HCT116 (cell line): Measurements from ENCODE around the gene TEX9. TPM values are rescaled to one million over a fixed set of nuclear protein-coding genes. Genes with fewer than 3 reads are reported as not detected.
"Not testable (repeated sequence)": the region's sequence is repeated elsewhere in the genome, so short reads cannot be mapped to it uniquely, and the experiment has no call there.

Experiments used
- ATAC-seq: fragments of 200-7000 bp; cut with Tn5 transposase; 2 replicates; pipeline ENCODE4 v1.9.1; 2020; ENCODE audit warnings: mild to moderate bottlenecking, moderate library complexity
- BruUV-seq: library from RNA; stranded (reverse); fragments of 400-500 nt; replicated peaks from 2 replicates; lab custom pipeline; 2021; lab: Mats Ljungman, UMichigan
- CTCF ChIA-PET: fragments of 300-600 bp; sonication (Branson Sonifier 250); formaldehyde crosslinking; loops from one replicate; lab custom pipeline; 2021; ENCODE audit warnings: antibody characterized with exemption; lab: Charles Lee
- POLR2A ChIA-PET: fragments of 300-600, 350-600 bp; sonication (Branson Sonifier 250); formaldehyde crosslinking; loops from one replicate; lab custom pipeline; 2021; ENCODE audit warnings: antibody characterized with exemption; lab: Charles Lee
- RAD21 ChIA-PET, 2 experiments: fragments of 300-600 bp; sonication (Branson Sonifier 250); formaldehyde crosslinking; loops; one replicate each; lab custom pipeline; 2023; ENCODE audit warnings: low total read pairs in 2 of 2; ENCODE audit not compliant: uncharacterized antibody in 2 of 2, unreplicated experiment in 2 of 2, low non-redundant PET in 1 of 2; lab: Charles Lee
- DNase-seq: peaks from one replicate; pipeline ENCODE4 v3.0.0-alpha.2; 2010; ENCODE audit warnings: low read depth, low spot score
- H2AFZ ChIP-seq: fragments of 200-600 bp; shearing (Covaris generic), sonication (generic); 2 replicates; pipeline ENCODE4 v1.6.1; 2017; ENCODE audit warnings: low read depth, mixed run types, mixed read lengths, antibody characterized with exemption, low read length; ENCODE audit not compliant: poor library complexity, severe bottlenecking
- H3K27ac ChIP-seq: 2 replicates; pipeline ENCODE4 v1.5.1; 2012; ENCODE audit warnings: low read depth, low read length
- H3K27me3 ChIP-seq: fragments of 200-600 bp; sonication (generic); 2 replicates; pipeline ENCODE4 v1.6.1; 2016; ENCODE audit warnings: mixed run types, low read length, mixed read lengths; ENCODE audit not compliant: insufficient read depth
- H3K36me3 ChIP-seq, 2 experiments: fragments of 200-500 bp in 1 of 2; fragments of 200-600 bp in 1 of 2; sonication (Bioruptor generic) in 1 of 2; sonication (generic) in 1 of 2; 2 replicates each; pipeline versions ENCODE4 v1.5.1 to v1.6.1; 2014 to 2016; ENCODE audit warnings: low read length in 2 of 2, inconsistent platforms in 1 of 2, mixed read lengths in 1 of 2, mixed run types in 1 of 2; ENCODE audit not compliant: insufficient read depth in 2 of 2, control insufficient read depth in 1 of 2
- H3K4me1 ChIP-seq, 2 experiments: fragments of 200-600 bp in 1 of 2; sonication (generic) in 1 of 2; 2 replicates each; pipeline versions ENCODE4 v1.5.1 to v1.6.1; 2012 to 2017; ENCODE audit warnings: low read length in 2 of 2, inconsistent platforms in 1 of 2, mild to moderate bottlenecking in 1 of 2, mixed read lengths in 1 of 2, mixed run types in 1 of 2, moderate library complexity in 1 of 2; ENCODE audit not compliant: insufficient read depth in 2 of 2, control insufficient read depth in 1 of 2
- H3K4me2 ChIP-seq: fragments of 200-600 bp; sonication (generic); 2 replicates; pipeline ENCODE4 v1.6.1; 2017; ENCODE audit warnings: mixed run types, low read length, mixed read lengths
- H3K4me3 ChIP-seq, 2 experiments: fragments of 200-600 bp in 1 of 2; sonication (generic) in 1 of 2; replicated peaks in 1 of 2; 2 replicates each; pipeline ENCODE4 v1.5.1; 2011 to 2016; ENCODE audit warnings: low read length in 2 of 2, control low read depth in 1 of 2, low read depth in 1 of 2, mild to moderate bottlenecking in 1 of 2, mixed read lengths in 1 of 2, mixed run types in 1 of 2
- H3K79me2 ChIP-seq: fragments of 200-600 bp; sonication (generic); 2 replicates; pipeline ENCODE4 v1.6.1; 2017; ENCODE audit warnings: mild to moderate bottlenecking, mixed run types, low read length, moderate library complexity, mixed read lengths; ENCODE audit not compliant: insufficient read depth
- H3K9ac ChIP-seq: fragments of 200-600 bp; sonication (generic); 2 replicates; pipeline ENCODE4 v1.6.1; 2016; ENCODE audit warnings: low read length, mixed read lengths
- H3K9me2 ChIP-seq: fragments of 200-600 bp; sonication (generic), shearing (Covaris generic); 2 replicates; pipeline ENCODE4 v1.6.1; 2017; ENCODE audit warnings: mixed run types, mild to moderate bottlenecking, moderate library complexity; ENCODE audit not compliant: insufficient read depth
- H3K9me3 ChIP-seq, 2 experiments: fragments of 200-500 bp in 1 of 2; fragments of 200-600 bp in 1 of 2; sonication (Bioruptor generic) in 1 of 2; sonication (generic) in 1 of 2; 2 replicates each; pipeline ENCODE4 v1.6.1; 2014 to 2017; ENCODE audit warnings: low read length in 2 of 2, mixed read lengths in 2 of 2, inconsistent platforms in 1 of 2, low read depth in 1 of 2, mild to moderate bottlenecking in 1 of 2, mixed run types in 1 of 2, moderate library complexity in 1 of 2; ENCODE audit not compliant: control insufficient read depth in 1 of 2, insufficient read depth in 1 of 2
- H4K20me1 ChIP-seq: fragments of 200-600 bp; sonication (generic), shearing (Covaris generic); 2 replicates; pipeline ENCODE4 v1.6.1; 2017; ENCODE audit warnings: mixed run types, mild to moderate bottlenecking, moderate library complexity; ENCODE audit not compliant: insufficient read depth
- CBX3 ChIP-seq: IDR thresholded peaks from 2 replicates; pipeline ENCODE4 v1.6.1; 2012; ENCODE audit warnings: low read depth
- CTCF ChIP-seq, 3 experiments: fragments of 200-600 bp in 1 of 3; sonication (generic) in 1 of 3; IDR thresholded peaks in 2 of 3; conservative IDR thresholded peaks in 1 of 3; 2 replicates each; pipeline ENCODE4 v1.5.1; 2012 to 2017; ENCODE audit warnings: low read depth in 2 of 3, low read length in 2 of 3, antibody characterized with exemption in 1 of 3, borderline replicate concordance in 1 of 3, control low read depth in 1 of 3, mild to moderate bottlenecking in 1 of 3, mixed read lengths in 1 of 3, mixed run types in 1 of 3, moderate library complexity in 1 of 3; ENCODE audit not compliant: insufficient read depth in 1 of 3
- EZH2phosphoT487 ChIP-seq: fragments of 200-600 bp; IDR thresholded peaks from 2 replicates; pipeline ENCODE4 v1.6.1; 2018; ENCODE audit warnings: antibody characterized with exemption, borderline replicate concordance
- FOSL1 ChIP-seq: IDR thresholded peaks from 2 replicates; pipeline ENCODE4 v1.6.1; 2012; ENCODE audit warnings: low read depth
- MAX ChIP-seq: IDR thresholded peaks from 2 replicates; pipeline ENCODE4 v1.6.1; 2012
- POLR2A ChIP-seq: IDR thresholded peaks from 2 replicates; pipeline ENCODE4 v1.7.0; 2011; ENCODE audit warnings: borderline replicate concordance; ENCODE audit not compliant: insufficient read depth, insufficient read length; ENCODE audit errors: extremely low read depth
- POLR2AphosphoS5 ChIP-seq: IDR thresholded peaks from 2 replicates; pipeline ENCODE4 v1.6.1; 2011; ENCODE audit warnings: mild to moderate bottlenecking, low read depth, low read length, moderate library complexity
- RAD21 ChIP-seq: IDR thresholded peaks from 2 replicates; pipeline ENCODE4 v1.6.1; 2012; ENCODE audit warnings: low read depth, mild to moderate bottlenecking
- SIN3A ChIP-seq: IDR thresholded peaks from 2 replicates; pipeline ENCODE4 v1.6.1; 2012; ENCODE audit warnings: low read depth
- SP1 ChIP-seq: IDR thresholded peaks from 2 replicates; pipeline ENCODE4 v1.6.1; 2012; ENCODE audit warnings: low read depth
- TCF7L2 ChIP-seq: IDR thresholded peaks from 2 replicates; pipeline ENCODE4 v1.7.0; 2011; ENCODE audit warnings: borderline replicate concordance, inconsistent platforms; ENCODE audit not compliant: insufficient read depth, insufficient read length; ENCODE audit errors: extremely low read depth
- ZFX ChIP-seq: fragments of 450-650 bp; IDR thresholded peaks from 2 replicates; pipeline ENCODE4 v1.6.1; 2017
- intact Hi-C: fragments of 100-400 bp; cut with micrococcal nuclease; formaldehyde crosslinking; loops from 2 replicates; pipeline ENCODE4 v1.10.0; 2022
- total RNA-seq: library from RNA; stranded (reverse); gene quantifications from one replicate; pipeline ENCODE4 v1.2.1, GENCODE V29; 2021; ENCODE audit not compliant: unreplicated experiment
- TF ChIP-seq, protein P1 (sequence below): IDR thresholded peaks from 2 replicates; pipeline ENCODE4 v1.6.1; 2012; ENCODE audit warnings: low read depth

TEX9 gene
- total RNA-seq, 1 experiment from 2014 or later: 5.2 TPM

DNA sequence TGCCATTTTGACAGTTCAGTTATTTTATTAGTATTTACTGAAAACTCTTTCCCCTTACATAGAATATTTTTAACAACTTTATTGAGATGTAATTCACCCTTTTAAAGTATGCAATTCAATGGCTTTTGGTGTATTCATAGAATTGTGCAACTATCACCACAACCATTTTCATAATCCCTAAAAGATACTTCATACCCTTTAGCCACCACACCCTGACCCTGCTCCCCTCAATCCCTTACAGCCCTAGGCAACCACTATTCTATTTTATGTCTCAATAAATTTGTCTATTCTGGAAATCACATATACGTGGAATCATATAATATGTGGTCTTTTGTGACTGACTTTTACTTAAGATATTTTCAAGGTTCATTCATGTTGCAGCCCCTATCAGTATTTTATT is 29.7 kb downstream of the TEX9 start:
- no peaks in the 10 kb centered on the region for H3K9me3 ChIP-seq
- no peaks in the 10 kb centered on the region for H3K4me1 ChIP-seq
- H3K27me3 ChIP-seq: no peaks in the 10 kb centered on the region
- no peak overlapping the region for H3K4me3 ChIP-seq
- no peak for ATAC-seq
- H3K9me2 ChIP-seq: no peaks in the 10 kb centered on the region
- BruUV-seq: no TSS peak
- no peak overlapping the region for H3K9ac ChIP-seq
- no peak for TF ChIP-seq TCF7L2
- TF ChIP-seq SIN3A: no peak
- TF ChIP-seq POLR2AphosphoS5: no peak
- TF ChIP-seq SP1: no peak
- no peak for TF ChIP-seq FOSL1
- TF ChIP-seq RAD21: no peak
- no peak for TF ChIP-seq MAX
- no peak for TF ChIP-seq EZH2phosphoT487
- TF ChIP-seq ZFX: no peak
- TF ChIP-seq CBX3: no peak
- TF ChIP-seq POLR2A: no peak
- no peak for TF ChIP-seq CTCF (IDR thresholded peaks at IDR 0.05 in 2 of 3, conservative IDR thresholded peaks at IDR 0.05 in 1 of 3; ENCODE audit: borderline replicate concordance in 1 of 3, insufficient read depth in 1 of 3, low read depth in 2 of 3, low read length in 2 of 3)
- TF ChIP-seq, protein P1, sequence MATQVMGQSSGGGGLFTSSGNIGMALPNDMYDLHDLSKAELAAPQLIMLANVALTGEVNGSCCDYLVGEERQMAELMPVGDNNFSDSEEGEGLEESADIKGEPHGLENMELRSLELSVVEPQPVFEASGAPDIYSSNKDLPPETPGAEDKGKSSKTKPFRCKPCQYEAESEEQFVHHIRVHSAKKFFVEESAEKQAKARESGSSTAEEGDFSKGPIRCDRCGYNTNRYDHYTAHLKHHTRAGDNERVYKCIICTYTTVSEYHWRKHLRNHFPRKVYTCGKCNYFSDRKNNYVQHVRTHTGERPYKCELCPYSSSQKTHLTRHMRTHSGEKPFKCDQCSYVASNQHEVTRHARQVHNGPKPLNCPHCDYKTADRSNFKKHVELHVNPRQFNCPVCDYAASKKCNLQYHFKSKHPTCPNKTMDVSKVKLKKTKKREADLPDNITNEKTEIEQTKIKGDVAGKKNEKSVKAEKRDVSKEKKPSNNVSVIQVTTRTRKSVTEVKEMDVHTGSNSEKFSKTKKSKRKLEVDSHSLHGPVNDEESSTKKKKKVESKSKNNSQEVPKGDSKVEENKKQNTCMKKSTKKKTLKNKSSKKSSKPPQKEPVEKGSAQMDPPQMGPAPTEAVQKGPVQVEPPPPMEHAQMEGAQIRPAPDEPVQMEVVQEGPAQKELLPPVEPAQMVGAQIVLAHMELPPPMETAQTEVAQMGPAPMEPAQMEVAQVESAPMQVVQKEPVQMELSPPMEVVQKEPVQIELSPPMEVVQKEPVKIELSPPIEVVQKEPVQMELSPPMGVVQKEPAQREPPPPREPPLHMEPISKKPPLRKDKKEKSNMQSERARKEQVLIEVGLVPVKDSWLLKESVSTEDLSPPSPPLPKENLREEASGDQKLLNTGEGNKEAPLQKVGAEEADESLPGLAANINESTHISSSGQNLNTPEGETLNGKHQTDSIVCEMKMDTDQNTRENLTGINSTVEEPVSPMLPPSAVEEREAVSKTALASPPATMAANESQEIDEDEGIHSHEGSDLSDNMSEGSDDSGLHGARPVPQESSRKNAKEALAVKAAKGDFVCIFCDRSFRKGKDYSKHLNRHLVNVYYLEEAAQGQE: no peak
- no peak for DNase-seq
- RAD21 ChIA-PET: no interaction called here
- no peak overlapping the region for H2AFZ ChIP-seq
- H3K27ac ChIP-seq: no peak overlapping the region
- no peaks in the 10 kb centered on the region for H4K20me1 ChIP-seq
- POLR2A ChIA-PET: no interaction called here
- no peaks in the 10 kb centered on the region for H3K36me3 ChIP-seq
- CTCF ChIA-PET: no interaction called here
- no peaks in the 10 kb centered on the region for H3K79me2 ChIP-seq
- H3K4me2 ChIP-seq: no peak overlapping the region
- intact Hi-C loops: no loop called here

- H4K20me1 ChIP-seq, BruUV-seq, CTCF ChIA-PET, RAD21 ChIA-PET, H3K9me3 ChIP-seq, H3K79me2 ChIP-seq, H3K36me3 ChIP-seq, DNase-seq, POLR2A ChIA-PET, H3K4me2 ChIP-seq, H3K9ac ChIP-seq, H3K4me1 ChIP-seq, ATAC-seq, H3K4me3 ChIP-seq, H3K27me3 ChIP-seq, H2AFZ ChIP-seq, intact Hi-C loops, H3K9me2 ChIP-seq, H3K27ac ChIP-seq: not testable (repeated sequence)
These were observed 32.1 kb downstream of the TEX9 start for GRCh38 chr15:56397325-56397724.
